IPS DF 19.7 (cell line): Measurements from ENCODE around the gene KCNG2.

ENCODE experiments used
- DNase-seq: peaks from one replicate; pipeline ENCODE4 v3.0.0-alpha.2; 2013; ENCODE audit warnings: low read depth, low spot score

KCNG2 gene

DNA sequence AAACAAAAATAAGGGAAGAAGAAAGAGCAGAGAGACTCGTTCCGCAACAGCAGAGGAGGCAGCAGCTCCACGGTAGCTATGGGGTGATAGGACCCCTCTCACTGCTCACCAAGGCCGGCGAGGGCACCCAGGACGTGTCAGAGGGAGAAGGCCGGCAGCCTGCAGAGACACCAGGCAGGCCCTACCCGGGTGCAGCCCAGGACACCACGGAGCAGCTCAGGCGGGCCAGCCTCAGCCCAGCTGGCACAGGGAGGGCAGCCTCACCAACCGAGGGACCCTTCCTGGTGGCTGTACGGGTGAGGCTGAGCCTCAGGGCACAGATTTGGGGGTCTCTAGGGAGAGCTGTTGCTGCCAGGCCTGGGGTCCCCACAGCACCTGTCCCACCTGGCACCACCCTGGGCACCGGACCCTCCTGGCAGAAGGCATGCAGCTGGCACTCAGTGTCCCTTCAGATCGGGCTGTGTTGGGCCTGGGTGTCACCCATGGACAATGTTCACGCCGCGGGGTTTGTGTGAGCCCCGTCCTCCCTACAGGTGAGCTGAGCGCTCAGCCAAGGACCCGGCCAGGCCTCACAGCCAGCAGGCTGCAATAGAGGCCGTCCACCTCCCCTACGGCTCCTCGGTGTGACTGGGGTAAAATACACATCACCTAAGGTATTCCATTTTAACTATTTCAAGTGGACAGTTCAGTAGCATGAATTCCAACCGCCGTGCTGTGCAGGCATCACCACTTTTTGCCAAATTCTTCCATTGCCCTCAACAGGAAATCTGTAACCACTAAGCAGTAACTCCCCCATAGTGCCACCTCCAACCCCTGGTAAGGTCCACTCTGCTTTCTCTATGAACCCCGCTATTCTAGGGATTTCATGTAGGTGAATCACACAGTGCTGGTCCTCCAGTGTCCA is 21.6 kb downstream of the KCNG2 start:
- no peak for DNase-seq

DNA sequence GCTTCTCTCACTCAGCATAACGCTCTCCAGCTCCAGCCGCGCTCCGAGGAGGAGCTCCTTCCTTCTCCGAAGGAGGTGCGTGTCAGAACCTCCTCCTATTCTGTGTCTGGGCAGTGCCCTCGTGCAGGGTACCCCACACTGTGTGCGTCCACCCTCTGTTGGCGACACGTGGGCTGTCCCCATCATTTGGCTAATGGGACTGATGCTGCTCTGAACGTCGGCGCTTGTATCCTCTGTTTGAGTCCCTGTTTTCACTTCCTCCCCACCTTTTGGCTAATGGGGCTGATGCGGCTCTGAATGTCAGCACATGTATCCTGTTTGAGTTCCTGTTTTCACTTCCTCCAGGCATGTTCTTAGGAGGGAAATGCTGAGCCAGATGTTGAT is 22.2 kb downstream of the KCNG2 start:
- DNase-seq = no peak

DNA sequence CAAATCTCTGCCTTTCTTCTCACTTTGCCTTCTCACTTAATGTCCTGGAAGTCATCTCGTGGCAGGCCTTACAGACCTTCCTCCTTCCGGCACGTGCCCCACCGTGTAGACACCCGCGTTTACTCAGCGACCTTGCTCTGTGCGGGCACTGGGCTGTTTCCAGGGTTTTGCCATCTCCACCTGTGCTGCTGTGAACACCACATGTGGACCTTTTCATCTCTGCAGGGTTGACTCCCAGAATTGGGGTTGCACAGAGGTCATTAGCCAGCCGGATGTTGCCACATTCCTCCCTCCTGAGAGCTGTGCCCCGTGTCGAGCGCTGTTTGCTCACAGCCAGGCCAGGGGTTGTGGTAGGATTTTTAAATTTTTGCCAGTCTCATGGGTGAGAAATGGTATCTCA is 25.4 kb downstream of the KCNG2 start:
- no peak for DNase-seq

DNA sequence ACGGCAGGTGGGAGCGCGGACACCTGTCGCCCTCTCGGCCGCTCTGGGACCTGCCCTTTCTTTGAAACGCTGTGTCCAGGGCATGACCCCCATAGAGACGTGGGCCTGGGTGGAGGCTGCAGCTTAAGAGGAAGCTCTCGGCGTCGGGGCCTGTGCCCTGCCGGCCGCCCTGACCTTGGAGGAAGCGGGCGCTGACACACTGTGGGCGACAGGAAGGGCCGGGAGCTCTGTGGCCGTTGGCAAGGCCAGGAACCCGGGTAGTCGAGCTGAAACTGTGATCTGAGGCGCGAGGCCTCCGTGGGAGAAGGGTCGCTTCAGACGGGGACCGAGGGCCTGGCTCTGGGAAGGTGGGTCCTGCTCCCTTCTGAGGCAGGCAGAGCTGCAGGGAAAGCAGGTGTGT is 28.2 kb downstream of the KCNG2 start:
- no peak for DNase-seq

DNA sequence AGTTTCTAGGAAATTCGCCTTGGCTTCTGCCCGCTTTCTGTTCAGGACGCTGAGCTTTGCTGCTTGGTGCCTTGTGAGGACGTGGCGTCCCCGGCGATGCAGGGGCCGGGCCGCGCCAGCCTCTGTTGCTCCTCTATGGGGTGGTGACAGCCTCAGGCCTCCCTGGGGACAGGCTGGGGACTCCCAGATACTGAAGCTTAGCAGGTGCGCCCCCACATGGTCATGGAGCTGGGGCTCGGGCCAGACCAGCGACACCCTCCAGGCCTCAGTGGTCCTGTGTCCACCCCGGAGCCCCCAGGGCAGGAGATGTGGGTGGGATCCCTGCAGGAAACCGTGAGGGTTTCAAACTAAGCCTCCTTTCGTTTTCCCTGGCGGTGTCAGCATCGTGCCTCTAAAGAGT is 29.2 kb downstream of the KCNG2 start:
- no peak for DNase-seq

DNA sequence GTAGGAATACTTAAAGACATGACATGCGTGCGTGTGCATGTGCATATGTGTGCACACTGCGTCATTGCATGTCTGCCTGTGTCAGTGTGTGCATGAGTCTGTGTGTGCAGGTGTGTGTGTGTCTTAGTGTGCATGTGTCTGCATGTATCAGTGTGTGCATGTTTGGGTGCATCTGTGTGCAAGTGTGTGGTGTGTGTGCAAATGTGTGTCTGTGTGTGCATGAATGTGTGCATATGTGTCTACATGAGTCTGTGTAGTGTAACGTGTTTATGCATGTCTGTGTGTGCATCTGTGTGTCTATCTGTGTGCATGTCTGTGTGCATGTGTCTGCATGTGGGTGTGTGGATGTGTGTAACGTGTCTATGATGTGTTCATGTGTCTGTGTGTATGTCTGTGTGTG is 30.5 kb downstream of the KCNG2 start:
- DNase-seq = no peak

DNA sequence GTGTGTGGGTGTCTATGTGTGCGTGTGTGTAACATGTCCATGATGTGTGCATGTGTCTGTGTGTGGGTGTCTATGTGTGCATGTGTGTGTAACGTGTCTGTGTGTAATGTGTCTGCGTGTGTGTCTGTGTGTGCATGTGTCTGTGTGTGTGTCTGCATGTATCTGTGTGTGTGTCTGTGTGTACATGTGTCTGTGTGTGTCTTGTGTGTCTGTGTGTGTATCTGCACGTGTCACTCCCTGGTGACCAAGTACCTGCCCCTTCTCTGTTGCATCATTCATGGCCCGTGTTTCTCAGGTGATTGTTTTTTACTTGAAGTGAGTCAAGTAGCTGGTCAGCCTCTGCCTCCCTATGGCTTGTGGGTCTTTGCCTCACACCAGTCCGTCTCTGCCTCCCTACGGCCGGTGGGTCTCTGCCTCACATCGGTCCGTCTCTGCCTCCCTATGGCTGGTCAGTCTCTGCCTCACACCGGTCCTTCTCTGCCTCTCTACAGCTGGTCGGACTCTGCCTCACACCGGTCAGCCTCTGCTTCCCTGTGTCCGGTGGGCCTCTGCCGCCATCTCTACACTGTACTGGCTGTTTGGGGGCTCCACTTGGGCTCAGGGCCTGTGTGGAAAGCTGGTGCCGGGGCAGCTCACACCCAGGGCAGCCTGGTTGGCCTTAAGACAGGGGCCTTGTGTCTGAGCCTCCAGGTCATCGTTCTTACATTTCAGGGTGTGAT is 31.6 kb downstream of the KCNG2 start:
- DNase-seq = no peak

DNA sequence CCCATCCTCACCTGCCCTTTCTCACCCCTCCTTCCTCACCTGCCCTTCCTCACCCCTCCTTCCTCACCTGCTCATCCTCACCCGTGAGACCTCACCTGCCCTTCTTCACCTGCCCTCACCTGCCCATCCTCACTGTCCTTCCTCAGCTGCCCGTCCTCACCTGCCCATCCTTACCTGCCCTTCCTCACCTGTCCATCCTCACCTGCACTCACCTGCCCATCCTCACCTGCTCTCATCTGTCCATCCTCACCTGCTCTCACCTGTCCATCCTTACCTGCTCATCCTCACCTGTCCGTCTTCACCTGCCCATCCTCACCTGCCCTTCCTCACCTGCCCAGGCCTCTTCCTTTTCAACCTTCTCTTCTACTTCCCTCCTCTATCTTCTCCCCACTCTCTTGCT is 34.4 kb downstream of the KCNG2 start:
- no peak for DNase-seq

DNA sequence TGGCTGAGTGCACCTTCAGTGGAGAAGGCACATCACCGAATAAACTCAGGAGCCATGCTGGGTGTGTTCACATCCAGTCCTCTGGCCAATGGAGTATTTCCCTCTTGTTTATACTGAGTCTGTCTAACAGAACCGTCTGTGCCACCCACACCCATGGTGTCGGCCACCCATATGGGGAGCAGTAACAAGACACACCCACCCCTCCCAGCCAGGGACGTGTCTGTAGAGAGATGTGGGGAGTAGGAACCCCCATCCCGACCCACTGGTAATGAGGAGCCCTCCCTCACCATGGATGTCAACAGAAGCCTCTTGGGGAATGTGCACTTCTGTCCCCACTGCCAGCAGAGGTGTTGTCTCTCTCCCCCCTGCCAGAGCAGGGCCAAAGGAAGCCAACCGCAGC is 37.1 kb downstream of the KCNG2 start:
- no peak for DNase-seq

DNA sequence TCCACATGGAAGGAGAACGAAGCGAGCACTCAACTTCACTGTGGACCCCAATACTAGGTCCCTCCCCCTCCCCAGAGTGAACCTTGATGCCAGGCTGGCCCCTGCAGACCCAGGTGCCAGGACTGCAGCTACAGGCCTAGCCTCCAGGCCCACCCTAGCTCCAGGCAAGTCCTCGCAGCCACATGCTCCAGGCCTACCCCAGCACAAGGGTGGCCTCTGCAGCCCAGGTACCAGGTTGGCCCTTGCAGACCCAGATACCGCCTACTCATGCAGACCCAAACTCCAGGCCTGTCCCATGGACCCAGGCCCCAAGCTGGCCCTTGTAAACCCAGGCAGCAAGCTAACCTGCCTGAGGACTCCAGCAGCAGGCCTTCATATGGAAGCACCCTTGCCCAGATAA is 44.2 kb downstream of the KCNG2 start:
- no peak for DNase-seq

DNA sequence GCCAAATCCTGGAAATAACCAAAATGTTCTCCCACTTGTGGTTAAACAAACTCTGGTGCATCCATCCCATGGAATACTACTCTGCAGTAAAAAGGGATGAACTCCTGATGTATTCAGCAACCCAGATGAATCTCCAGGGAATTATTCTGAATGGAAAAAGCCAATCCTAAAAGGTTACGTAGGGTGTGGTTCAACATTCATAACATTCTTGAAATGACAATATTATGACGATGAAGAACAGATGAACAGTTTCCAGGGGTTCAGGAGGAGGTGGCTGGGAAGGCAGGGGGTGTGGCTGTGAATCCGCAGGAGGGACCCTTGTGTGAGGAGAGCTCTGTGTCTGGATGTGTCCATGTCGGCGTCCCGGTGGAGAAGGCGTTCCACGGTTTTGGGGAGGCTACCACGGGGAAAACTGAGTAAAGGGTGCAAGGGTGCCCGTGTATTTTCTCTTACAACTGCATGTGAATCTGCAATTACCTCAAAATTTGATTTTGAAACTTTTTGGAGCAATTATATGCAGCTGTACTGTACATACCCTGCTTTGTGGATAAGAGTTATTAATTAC is 47.3 kb downstream of the KCNG2 start:
- no peak for DNase-seq

DNA sequence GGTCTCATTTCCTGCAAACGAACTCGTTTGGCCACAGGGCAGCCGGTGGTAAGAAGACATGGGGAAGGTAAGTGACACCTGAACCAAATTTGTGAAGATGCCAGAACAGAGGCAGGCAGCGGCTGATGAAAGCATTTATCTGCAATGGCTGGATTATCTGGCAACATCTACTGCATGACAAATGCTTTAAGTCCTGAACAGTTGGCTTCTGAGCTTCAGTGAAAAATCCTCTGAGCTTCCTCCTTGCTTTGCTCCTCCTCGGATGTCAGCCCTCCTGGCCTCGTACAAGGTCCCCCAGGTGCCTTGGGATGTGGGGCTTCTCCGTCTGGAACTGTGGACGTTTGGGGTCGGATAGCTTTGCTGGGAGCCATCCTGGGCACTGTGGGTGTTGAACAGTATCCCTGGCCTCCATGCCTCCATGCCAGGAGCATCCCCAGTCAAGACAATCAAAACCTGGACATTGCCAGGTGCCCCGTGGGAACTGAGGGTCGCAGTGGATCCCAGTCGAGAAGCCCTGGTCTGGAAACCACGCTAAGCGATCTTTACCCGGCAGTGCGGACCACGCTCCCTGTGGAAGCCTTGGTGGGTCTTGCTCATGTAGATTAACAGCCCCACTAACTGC is 49.3 kb downstream of the KCNG2 start:
- no peak for DNase-seq

DNA sequence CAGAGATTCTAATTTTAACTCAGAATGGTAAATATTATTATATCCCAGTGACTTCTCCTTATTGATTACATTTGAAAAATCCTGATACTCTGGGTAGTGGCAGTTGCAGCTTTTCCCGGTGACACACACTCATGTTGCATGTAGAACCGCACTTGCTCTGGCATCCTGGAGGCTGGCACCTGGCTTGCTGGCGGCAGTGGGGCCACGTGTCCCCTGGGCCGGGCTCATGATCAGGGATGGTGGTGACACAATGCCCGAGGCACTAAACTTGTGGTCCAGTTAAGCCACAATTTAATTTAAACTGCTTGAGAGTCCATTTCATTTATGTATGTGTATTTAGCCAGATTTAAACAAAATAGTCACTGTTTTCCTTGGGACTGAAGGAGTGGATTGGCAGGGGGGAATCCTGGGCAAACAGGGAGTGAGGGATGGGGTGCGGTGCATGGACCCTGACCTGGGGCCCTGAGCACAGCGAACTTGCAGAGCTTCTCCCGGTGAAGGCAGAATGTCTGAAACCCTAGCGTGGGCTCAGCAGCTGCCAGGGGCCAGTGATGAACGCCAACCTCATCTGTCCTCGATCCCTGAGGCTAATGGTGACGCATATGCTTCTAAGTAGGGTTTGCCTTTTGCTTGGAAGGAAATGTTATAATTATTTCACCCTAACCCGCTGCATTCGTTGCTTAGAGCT is 50.0 kb downstream of the KCNG2 start:
- DNase-seq = no peak

DNA sequence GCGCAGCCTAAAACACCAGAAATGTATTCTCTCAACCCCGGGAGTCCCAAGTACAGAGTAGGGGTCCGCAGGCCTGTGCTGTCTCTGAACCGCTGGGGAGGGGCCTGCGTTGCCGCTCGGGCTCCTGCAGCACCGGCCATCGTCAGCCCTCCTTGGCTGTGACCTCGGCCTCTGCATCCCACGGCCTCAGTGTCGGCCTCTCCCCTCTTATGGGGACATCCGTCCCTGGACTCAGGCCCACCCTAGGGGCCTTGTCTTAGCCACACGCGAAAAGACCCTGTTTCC is 50.5 kb downstream of the KCNG2 start:
- no peak for DNase-seq

DNA sequence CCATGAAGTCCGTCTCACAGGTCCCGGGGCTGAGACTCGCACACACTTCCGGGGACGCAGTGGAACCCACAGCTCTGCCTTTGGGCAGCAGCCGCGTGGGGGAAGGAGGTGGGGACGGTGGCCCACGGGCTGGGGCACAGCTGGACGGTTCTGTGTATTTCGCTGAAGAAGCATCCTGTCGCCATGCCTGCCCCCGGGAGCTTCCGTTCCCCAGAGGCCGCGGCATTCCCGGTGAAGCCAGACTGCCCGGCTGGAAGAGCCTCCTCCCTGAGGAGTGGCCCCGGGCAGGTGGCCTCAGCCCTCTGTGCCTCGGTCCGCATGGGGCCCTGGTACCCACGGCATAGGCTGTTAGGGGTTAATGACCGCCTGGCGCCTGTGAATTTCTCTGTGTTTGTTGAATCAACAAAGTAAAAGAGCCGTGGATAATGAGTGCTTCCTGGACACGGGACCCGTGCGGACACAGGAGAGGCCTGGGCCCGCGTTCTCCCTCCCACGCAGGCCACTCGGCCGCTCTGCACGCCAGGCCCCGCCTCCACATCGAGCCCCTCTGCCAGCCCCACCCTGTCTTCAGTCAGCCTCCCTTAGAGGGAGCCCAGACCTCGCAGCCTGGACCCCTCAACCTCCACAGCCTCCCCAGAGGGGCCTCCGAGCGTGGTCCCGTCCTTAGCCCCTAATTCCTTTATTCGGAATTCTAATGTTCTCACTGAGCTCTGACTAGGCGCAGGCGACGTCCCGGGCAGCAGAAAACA is 51.0 kb downstream of the KCNG2 start:
- no peak for DNase-seq

DNA sequence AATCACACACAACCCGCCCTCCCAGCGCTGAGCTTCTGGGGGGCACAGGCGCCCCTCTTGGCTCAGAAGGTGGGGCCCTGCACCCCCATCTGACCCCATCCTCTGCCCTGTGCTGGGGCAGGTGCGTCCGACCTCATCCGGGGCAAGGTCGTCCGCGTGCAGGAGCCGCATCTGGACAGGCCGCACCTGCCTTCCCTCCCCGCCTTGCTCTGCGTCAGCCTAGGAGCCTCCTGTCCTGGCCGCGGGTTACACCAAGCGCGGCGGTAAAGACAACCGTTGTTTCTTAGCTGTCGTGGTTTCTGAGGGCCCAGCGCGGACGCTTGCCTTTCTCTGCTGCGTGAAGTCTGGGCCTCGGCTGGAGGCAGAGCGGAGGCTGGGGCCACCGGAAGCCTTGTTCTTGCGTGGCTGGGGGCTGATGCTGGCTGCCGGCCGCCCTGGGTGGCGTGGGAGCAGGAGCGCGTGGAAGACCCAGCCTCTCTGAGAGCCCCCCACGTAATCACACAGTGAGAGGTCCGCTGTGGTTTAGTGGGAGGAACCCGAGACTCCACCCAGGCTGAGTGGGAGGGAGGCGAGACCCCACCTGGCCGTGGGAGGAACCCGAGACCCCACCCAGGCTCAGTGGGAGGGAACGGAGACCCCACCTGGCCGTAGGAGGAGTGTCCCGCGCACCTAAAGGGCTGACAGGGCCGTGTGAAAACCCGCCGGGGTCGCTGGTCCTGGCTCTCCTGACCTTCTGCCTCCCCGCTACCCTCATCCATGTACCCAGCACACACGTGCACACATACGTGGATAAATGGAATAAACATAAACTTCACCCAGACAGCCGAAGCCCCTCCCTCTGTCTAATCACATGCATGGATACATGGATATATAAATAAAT is 51.8 kb downstream of the KCNG2 start:
- no peak for DNase-seq

DNA sequence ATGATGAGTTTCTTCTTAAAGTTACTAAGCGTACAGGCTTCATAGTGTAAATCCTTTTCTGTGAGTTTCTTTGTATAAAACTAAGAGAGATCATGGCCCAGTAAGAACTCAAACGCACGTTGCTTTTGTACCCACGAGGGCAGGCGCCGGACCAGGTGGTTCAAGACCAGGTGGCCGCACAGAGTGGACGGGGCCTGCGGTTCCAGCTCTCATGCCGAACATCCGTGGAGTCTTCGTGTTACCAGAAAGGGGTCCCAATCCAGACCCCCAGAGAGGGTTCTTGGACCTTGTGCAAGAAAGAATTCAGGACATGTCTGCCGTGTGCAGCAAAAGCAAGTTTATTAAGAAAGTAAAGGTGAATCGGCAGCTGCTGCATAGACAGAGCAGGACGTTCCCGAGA is 53.0 kb downstream of the KCNG2 start:
- no peak for DNase-seq

DNA sequence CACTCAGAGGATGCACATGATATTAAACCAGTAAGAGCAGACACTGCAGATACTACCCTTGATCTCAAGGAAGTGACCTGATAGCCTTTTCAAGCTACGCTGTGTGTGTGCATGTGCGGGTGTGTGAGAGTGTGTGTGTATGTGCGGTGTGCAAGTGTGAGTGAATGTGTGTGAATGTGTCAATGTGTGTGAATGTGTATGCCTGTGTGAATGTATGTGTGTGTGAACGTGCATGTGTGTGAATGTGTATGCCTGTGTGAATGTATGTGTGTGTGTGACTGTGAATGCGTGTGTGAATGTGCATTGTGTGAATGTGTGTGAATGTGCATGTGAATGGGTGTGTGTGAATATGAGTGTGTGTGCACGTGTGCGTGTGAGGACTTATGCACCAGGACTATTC is 53.8 kb downstream of the KCNG2 start:
- DNase-seq = no peak

DNA sequence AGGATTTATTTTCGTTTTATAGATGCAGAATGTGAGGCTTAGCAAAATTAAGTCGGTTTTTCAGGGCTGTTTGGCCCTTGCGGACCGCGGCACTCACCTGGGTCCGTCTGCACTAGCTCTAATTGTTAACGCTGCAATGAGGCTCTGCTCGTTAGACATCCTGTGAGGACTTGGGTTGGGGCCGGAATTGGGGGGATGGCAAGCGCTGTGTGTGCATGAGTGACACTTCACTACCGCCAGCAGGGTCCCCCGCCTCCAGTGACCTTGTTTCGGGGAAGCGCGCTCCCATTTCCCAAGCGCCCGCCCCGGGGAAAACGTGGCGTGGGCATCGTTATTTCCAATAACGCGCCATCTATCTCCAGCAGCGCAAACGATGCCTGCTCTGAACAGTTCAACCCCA is 54.2 kb downstream of the KCNG2 start:
- no peak for DNase-seq

DNA sequence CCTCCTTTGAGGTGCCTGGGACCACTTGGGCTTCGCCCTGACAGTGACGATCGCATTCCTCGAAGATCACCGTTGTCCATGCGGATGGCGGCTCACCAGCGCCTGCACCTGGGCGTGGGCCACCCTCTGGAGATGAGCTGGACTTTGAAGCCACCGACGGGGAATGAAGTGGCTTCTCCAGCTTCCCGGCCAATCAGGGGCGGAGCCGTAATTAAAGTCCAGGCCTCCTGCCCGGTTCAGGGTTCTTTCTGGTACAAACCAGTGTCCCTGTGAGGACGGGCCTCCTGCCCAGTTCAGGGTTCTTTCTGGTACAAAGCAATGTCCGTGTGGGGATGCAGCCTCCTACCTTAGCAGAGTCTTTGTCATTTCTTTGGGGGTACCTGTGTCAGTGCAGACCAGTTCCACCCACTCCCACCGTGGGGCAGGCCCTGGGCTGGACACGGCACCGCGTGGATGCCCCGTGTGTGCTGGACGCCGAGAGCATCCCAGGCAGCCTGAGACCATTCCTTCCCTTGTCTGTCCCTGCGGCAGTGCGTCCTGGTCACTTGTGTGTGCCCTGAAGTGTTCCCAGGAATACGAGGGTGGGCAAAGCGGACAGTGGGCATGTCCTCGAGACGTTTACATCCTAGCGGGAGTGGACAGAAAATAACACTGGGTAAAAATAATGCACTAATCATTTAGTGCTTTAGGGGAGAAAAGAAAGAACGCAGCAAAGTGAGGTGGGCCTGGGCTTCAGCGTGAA is 55.0 kb downstream of the KCNG2 start:
- DNase-seq = no peak
